ENCODE data around the gene KPNA3. TPM values are rescaled to one million over a fixed set of nuclear protein-coding genes. Genes with fewer than 3 reads are reported as not detected.

KPNA3 gene
- total RNA-seq, 1 experiment from 2014 or later, result 23.1 TPM

DNA sequence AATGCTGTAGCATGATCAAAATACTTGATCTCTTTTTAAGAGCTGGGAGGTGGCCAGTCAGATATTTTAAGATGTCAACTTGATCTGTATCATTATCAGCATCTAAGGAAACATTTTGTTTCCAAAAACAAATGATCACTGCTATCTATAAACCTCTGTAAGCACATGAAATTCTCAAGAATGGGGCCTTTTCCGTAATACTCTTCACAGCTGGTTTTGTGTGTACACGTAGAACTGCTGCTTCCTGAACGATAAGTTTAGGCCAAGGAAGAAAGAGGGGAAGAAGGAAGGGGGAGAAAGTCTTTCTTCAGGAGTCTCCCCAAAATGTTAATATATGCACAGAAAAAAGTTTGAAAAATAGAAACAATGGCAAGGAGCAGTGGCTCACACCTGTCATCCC is 138.5 kb downstream of the KPNA3 start:
- CTCF ChIA-PET, result no interaction called here
- no peak overlapping the region for H3K27ac Mint-ChIP-seq (ENCODE audit: unreplicated experiment)
- no peaks in the 10 kb centered on the region for H3K27me3 Mint-ChIP-seq (ENCODE audit: unreplicated experiment)
- H3K4me1 Mint-ChIP-seq (ENCODE audit: low read depth, unreplicated experiment), result no peaks in the 10 kb centered on the region
- DNase-seq, result no peak
- BruUV-seq (replicated peaks), result no TSS peak
- H3K9me3 Mint-ChIP-seq (ENCODE audit: low read depth, unreplicated experiment), result no peaks in the 10 kb centered on the region
- TF ChIP-seq CTCF (IDR thresholded peaks at IDR 0.05; ENCODE audit: unreplicated experiment), result no peak
- H3K36me3 Mint-ChIP-seq (ENCODE audit: insufficient read depth, unreplicated experiment), result no peaks in the 10 kb centered on the region
- no peak overlapping the region for H3K4me3 Mint-ChIP-seq (ENCODE audit: low read depth, unreplicated experiment)
- intact Hi-C loops (cut with micrococcal nuclease; ENCODE audit: unreplicated experiment), result no loop called here

DNA sequence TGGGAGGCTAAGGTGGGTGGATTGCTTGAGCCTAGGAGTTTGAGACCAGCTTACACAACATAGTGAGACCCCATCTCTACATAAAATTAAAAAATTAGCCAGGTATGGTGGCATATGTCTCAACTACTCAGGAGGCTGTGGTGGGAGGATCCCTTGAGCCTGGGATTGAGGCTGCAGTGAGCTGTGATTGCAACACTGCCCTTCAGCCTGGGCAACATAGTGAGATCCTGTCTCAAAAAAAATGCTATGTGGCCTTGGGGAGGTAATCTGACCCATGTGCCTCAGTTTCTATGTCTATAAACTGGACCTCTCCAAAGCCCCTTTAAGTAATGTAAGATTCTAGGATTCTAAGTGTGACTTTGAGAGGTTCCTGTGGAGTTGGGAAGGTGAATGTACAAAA is 139.0 kb downstream of the KPNA3 start:
- Mint-ChIP-seq H3K27me3 (ENCODE audit: unreplicated experiment) (no peaks in the 10 kb centered on the region), H3K27ac (ENCODE audit: unreplicated experiment) (no peak overlapping the region), H3K36me3 (ENCODE audit: insufficient read depth, unreplicated experiment) (no peaks in the 10 kb centered on the region), H3K4me1 (ENCODE audit: low read depth, unreplicated experiment) (no peaks in the 10 kb centered on the region), H3K4me3 (ENCODE audit: low read depth, unreplicated experiment) (no peak overlapping the region), H3K9me3 (ENCODE audit: low read depth, unreplicated experiment) (no peaks in the 10 kb centered on the region)
- CTCF ChIA-PET, result no interaction called here
- BruUV-seq (replicated peaks), result no TSS peak
- intact Hi-C loops (cut with micrococcal nuclease; ENCODE audit: unreplicated experiment), result no loop called here
- no peak for DNase-seq
- TF ChIP-seq CTCF (IDR thresholded peaks at IDR 0.05; ENCODE audit: unreplicated experiment), result no peak

DNA sequence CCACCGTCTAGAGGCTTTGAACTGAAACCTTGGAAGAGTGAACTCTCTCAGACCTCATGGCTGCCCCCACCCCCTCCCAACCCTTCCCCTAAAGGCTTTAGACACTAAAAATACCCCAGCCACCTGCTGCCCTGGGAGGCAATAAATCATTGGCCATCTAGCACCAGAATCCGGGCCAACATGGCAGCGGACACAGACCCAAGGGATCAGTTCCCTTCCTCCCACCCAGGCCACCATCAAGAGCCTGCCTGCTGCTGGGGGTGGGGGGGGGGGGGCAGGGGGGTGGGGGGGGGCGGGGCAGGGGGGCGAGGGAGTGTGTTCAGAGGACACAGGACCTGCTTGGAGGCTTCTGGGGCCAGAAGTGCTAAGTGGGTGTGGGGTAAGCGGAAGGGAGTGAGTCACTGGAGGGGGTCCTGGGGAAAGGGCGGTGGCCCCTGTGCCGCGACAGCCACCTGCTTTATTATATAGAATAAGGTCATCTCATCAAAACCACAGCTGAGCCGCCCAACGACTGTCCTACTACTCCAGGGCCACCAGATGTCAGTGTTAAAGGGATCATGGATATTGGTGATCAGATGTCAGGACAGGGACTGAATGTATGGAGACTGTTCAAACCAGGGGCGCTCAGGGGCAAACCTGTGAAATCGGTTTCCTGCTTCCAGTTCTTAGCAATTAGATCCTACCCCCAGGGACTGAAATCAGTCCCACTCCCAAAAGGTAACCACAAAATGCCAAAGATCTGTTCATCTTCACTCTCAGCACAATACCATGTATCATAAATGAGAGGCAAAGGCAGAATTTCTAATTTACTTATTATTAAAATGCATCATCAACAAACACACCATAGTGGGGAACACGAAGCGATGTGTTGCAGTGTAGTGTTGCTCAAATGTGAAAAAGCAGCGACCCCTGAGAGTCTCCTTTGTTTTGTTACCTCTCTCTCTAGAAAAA is 139.9 kb downstream of the KPNA3 start:
- intact Hi-C loops (cut with micrococcal nuclease; ENCODE audit: unreplicated experiment), result no loop called here
- H3K27me3 Mint-ChIP-seq (ENCODE audit: unreplicated experiment), result no peaks in the 10 kb centered on the region
- H3K4me1 Mint-ChIP-seq (ENCODE audit: low read depth, unreplicated experiment), result no peaks in the 10 kb centered on the region
- peak; percentile 21 for DNase-seq
- H3K4me3 Mint-ChIP-seq (ENCODE audit: low read depth, unreplicated experiment), result no peak overlapping the region
- H3K27ac Mint-ChIP-seq (ENCODE audit: unreplicated experiment), result no peak overlapping the region
- H3K9me3 Mint-ChIP-seq (ENCODE audit: low read depth, unreplicated experiment), result no peaks in the 10 kb centered on the region
- no TSS peak for BruUV-seq (replicated peaks)
- CTCF ChIA-PET, result interaction anchor here (0.9 kb wide), 1 partner anchor 344 kb away, joined by 3 read pairs; the partner anchor contains the start of gene TRIM13
- no peak for TF ChIP-seq CTCF (IDR thresholded peaks at IDR 0.05; ENCODE audit: unreplicated experiment)
- no peaks in the 10 kb centered on the region for H3K36me3 Mint-ChIP-seq (ENCODE audit: insufficient read depth, unreplicated experiment)

DNA sequence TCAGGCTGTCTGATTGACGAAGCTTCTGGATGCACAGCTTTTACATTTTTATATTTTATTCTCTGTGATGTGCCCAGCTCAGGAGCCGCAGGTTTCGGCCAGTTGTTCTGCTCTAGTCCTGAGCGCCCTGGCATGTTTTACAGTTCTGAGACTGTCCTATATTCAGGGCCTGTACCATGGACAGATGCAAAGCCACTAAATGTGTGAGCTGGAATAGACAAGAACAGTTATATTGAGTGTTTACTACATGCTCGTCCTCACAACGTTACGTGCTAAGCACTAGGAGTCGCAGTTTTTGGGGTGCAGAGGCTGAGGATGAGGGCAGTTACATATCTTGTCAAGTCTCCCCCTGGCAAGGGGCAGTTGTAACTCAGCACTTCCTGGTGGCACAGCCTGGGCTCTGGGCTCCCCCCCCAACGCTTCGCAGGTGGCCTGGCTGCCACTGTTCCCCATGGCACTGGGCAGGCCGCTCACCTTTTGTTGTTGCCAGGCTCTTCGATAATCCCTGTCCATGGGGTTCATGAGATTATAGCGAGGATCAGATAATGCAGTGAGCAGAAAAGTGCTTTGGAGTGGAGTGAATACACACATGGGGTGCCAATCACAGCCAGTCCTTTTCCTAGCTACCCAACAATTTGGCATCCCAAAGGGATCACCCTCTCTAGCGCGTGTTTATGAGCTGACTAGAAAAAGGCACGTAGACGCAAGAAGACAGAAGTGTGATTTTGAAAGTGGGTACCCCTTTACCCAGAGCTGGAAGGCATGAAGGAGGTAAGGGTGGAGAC is 140.7 kb downstream of the KPNA3 start:
- H3K4me1 Mint-ChIP-seq (ENCODE audit: low read depth, unreplicated experiment), result no peaks in the 10 kb centered on the region
- no peak for TF ChIP-seq CTCF (IDR thresholded peaks at IDR 0.05; ENCODE audit: unreplicated experiment)
- DNase-seq, result no peak
- intact Hi-C loops (cut with micrococcal nuclease; ENCODE audit: unreplicated experiment), result no loop called here
- H3K4me3 Mint-ChIP-seq (ENCODE audit: low read depth, unreplicated experiment), result no peak overlapping the region
- no TSS peak for BruUV-seq (replicated peaks)
- H3K36me3 Mint-ChIP-seq (ENCODE audit: insufficient read depth, unreplicated experiment), result no peaks in the 10 kb centered on the region
- no peak overlapping the region for H3K27ac Mint-ChIP-seq (ENCODE audit: unreplicated experiment)
- H3K27me3 Mint-ChIP-seq (ENCODE audit: unreplicated experiment), result no peaks in the 10 kb centered on the region
- CTCF ChIA-PET, result interaction anchor here (0.9 kb wide), 1 partner anchor 345 kb away, joined by 3 read pairs; the partner anchor contains the start of gene TRIM13
- H3K9me3 Mint-ChIP-seq (ENCODE audit: low read depth, unreplicated experiment), result no peaks in the 10 kb centered on the region

Measured in Calu3 (cell line).